H1 (cell line): Measurements from ENCODE around the gene NKAIN2. TPM values are rescaled to one million over a fixed set of nuclear protein-coding genes. Genes with fewer than 3 reads are reported as not detected.

Source experiments
- BACH1 ChIP-seq: IDR thresholded peaks from 2 replicates; pipeline ENCODE4 v1.6.1; 2012; ENCODE audit warnings: low read length, improper control_type of control experiment
- BCL11A ChIP-seq, 2 experiments: IDR thresholded peaks; one replicate each; pipeline ENCODE4 v1.6.1; 2011; ENCODE audit warnings: low read depth in 2 of 2, low read length in 2 of 2, mild to moderate bottlenecking in 2 of 2
- KDM5A ChIP-seq: fragments of 200-600 bp; IDR thresholded peaks from 2 replicates; pipeline ENCODE4 v1.7.1; 2012; ENCODE audit warnings: mild to moderate bottlenecking, low read length, inconsistent platforms, mixed read lengths
- PHF8 ChIP-seq: fragments of 200-600 bp; sonication (generic); conservative IDR thresholded peaks from 2 replicates; pipeline ENCODE4 v1.7.1; 2012; ENCODE audit warnings: low read depth, mild to moderate bottlenecking, inconsistent platforms, low read length, moderate library complexity
- RNF2 ChIP-seq: fragments of 200-900, 300-1000 bp; sonication (generic); IDR thresholded peaks from 2 replicates; pipeline ENCODE4 v1.7.1; 2016; ENCODE audit warnings: borderline replicate concordance, low read depth, mild to moderate bottlenecking, antibody characterized with exemption, low read length; ENCODE audit not compliant: poor library complexity, severe bottlenecking; ENCODE audit errors: missing control alignments
- TBP ChIP-seq: IDR thresholded peaks from 2 replicates; pipeline ENCODE4 v1.6.1; 2011; ENCODE audit warnings: low read depth, low read length, improper control_type of control experiment
- polyA plus RNA-seq, 7 experiments: library from polyadenylated mRNA; depleted of rRNA in 3 of 7; stranded (reverse) in 5 of 7; unstranded in 2 of 7; fragments of >200 nt in 5 of 7; fragments of 200-250 nt in 2 of 7; gene quantifications; 1 replicate in 5 of 7; 2 replicates in 1 of 7; 4 replicates in 1 of 7; pipeline versions ENCODE4 v1.2.1 to v1.2.3, GENCODE V29; 2011 to 2013; ENCODE audit warnings: missing spikeins in 2 of 7, mixed read lengths in 2 of 7
- total RNA-seq: library from RNA; stranded (reverse); fragmentation: NEBNext Ultra II Directional; extraction: Animal tissue kit (Norgen Biotek cat#: 25700); gene quantifications from 2 replicates; pipeline ENCODE4 v1.2.1, GENCODE V29; 2021

Gene NKAIN2
- total and polyA plus RNA-seq, 2 of the 8 experiments (the other 6 are each of a cell fraction or from before 2014, with no cell fraction given): 0.20 to 0.34 TPM

- no peak for TF ChIP-seq BACH1
- TF ChIP-seq KDM5A: no peak
- no peak for TF ChIP-seq PHF8
- no peak for TF ChIP-seq RNF2
- TF ChIP-seq BCL11A (IDR thresholded peaks at IDR 0.05; ENCODE audit: low read depth in 2 of 2, low read length in 2 of 2): no peak
- TF ChIP-seq TBP: no peak
Measured at GRCh38 chr6:124462750-124463149, 659.1 kb downstream of the NKAIN2 start (continued).
